NT2/D1 (cell line): ENCODE data around the gene ABCA2.

ENCODE experiments used
- SUZ12 ChIP-seq: IDR thresholded peaks from 2 replicates; pipeline ENCODE4 v1.6.1; 2011; ENCODE audit not compliant: insufficient read length, insufficient read depth; ENCODE audit errors: extremely low read depth
- ZNF274 ChIP-seq: IDR thresholded peaks from 2 replicates; pipeline ENCODE4 v1.6.1; 2011; ENCODE audit warnings: mild to moderate bottlenecking, low read depth, low read length

DNA sequence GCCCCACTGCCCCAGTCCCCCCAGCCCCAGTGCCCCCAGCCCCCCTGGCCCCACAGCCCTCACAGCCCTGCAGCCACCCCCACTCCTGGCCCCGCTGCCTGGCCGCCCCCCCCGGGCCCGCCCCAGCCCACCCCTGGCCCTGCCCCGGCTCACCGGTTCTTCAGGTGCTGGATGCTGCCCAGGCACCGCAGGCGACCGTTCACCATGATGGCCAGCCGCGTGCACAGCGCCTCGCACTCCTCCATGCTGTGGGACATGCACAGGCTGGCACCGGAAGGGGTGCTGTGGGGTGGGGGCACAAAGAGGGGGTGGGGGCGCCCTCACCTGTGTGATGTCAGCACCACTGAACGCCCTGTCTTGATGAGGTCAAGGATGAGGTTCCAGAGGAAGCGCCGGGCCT lies 18.8 kb downstream of the ABCA2 start:
- TF ChIP-seq ZNF274, result no peak
- no peak for TF ChIP-seq SUZ12
